Measurements from ENCODE around the gene CLDN10.
"Not testable (repeated sequence)": the region's sequence is repeated elsewhere in the genome, so short reads cannot be mapped to it uniquely, and the experiment has no call there.

Gene CLDN10

DNA sequence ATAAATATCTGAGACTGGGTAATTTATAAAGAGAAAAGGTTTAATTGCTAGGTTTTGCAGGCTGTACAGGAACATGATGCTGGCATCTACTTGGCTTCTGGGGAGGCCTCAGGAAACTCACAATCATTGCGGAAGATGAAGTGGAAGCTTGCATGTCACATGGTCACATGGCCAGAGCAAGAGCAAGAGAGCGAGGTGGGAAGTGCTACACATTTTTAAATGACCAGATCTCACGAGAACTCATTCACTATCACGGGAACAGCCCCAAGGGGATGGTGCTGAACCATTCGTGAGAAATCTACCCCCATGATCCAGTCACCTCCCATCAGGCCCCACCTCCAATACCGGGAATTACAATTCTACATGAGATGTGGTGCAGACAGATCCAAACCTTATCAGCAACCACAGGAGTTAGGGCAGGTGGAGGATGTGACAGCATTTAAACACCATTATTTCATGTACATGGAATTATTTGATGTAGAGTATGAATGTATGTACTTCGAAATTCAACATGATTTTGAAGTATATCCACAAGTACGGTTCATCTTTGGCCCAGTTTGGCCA, 10.5 kb upstream of the CLDN10 start:
- DNase-seq = no peak

DNA sequence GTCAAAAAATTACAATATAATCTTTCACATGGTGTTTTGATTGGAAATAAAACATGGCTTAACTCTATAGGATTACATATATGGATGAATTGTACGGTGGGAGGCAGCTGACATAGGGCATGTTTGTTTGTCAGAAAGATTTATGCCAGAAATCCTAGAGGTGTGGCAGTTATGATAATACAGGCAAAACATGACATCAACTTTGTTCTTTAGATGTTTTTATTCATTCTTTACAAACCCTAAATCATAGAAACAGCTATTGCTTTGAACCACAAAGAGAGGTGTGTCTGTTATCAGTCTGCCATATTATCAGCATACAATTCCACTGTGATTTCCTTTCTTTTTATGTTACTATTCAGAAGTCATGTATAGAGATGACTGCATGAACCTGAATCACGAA, 8.2 kb upstream of the CLDN10 start:
- no peak for DNase-seq

DNA sequence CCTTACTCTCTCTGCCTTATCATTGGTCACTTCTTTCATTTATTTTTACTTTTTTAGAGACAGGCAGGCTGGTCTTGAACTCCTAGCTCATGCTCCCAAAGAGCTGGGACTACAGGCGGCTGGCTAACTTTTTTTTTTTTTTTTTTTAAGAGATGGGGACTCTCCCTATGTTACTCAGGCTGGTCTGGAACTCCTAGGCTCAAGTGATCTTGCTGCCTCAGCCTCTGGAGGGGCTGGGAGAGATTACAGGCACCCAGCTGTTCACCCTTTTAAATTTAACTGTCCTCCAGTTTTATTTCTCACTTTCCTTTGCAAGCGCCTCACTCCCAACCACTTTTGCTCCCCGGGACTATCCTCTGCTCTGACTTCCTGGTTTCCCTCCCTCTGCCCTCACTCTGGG, 5.6 kb upstream of the CLDN10 start:
- no peak for DNase-seq

DNA sequence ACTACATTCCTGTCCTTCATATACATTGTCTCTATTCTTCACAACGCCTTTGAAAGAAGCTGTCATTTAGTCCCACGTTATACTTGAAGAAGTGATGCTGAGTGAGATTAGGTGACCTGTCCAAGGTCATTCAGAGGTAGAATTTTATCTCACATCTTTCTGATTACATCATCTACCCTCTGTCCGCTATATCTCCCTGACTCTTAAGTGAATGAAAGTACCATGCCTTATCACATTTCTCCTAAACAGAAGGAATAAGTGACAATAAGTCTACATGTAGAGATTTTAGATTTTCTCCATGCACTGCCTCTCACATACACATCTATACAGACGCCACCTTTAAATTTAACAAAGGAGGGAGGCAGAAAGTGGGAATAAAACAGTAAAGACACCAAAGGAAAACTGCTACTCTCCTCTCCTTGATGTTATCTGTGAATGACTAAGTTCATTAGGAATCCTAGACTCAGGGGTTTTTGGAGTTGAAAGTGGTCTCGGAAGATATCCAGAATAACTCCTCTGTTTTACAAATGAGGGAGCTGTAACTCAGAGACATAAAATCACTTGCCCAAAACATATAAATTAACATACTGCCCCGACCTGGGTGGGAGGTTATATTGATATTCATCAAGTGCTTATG, 4.9 kb upstream of the CLDN10 start:
- DNase-seq = no peak

DNA sequence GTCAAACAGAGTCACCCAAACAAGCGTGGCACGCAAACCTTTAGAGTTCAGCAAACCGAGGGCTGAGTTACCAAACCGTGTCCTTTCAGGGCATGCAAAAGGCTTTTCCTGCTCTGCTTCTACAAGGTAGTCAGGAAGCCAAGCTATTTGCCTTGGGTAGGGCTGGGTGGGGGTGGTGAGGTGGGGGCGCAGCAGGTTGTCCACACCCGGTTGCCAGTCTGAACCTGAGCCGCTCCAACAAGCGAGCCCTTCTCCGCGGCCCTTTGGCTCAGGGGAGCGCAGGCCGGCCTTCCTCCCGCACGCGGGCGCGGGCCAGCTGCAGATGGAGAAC, 347 bp upstream of the CLDN10 start:
- DNase-seq = no peak

DNA sequence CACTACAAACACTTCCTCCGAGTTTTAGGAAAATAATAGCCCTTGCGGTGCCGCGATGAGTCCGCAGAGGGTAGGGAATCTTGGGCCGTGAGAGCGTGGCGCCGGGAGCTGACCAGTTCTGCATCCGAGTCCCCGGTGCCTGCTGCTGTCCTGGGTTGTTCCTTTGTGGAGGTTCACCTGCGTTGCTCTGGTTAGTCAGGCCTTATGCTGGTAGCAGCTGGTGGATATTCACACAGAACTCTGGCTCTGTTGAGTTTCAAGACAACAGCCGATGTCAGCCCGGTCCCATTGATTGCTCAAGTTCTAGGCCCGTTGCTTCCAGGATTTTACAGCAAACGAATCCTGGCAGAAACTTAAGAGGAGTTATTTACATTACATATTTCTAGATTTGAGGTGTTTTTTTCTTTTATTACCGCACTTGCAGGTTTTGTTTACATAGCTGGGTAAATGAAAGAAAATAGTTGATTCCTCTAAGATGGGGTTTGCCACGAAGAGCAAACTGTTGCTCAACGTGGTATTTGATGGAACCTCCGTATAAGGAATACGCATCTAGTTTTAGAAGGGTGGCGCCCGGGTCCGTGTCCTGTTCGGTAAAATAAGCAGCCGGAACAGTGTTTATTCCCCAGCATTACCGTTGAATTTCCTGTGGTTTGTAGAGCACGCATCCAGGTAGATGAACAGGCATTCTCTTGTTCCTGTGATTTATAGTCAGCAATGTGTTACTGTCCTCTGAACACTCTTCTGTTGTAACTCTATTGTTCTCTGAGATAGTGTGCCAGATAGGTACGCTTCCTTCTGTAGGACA, 1.3 kb downstream of the CLDN10 start:
- DNase-seq = no peak

DNA sequence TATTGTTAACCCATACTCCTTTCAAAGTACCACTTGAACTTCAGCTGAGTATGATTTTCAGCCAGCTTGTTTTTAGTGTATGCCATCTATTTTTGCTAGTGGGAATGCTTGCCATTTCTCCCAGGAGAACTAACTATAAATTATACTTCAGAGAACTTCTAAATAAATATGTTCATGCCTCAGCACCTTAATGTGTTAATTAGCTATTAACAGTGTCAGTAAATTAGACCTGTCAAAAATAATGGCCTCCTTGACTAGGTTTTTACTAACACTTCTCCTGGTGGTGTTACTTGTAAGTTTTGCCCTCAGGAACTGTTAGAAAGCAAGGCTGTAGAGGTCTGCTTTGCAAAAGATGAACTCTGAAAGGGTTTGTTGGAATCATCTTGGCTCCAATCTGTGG, 4.5 kb downstream of the CLDN10 start:
- DNase-seq = no peak

DNA sequence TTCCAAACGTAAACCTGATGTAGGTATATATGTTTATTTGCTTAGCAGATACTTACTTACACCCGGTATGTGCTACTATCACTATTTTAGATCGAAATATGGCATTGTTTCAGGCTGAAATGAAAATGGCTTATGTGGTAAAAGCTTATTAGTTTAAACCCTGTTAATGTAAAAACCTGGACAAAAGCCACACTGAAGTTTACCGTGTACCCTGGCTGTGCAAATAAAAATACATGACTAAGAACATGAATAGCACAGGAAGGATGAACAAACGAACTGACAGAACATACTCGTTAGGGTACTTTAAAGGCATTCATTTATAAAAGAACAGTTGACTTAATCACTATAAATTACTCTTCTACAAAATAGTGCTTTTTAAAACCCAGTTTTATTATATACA, 6.6 kb downstream of the CLDN10 start:
- no peak for DNase-seq

DNA sequence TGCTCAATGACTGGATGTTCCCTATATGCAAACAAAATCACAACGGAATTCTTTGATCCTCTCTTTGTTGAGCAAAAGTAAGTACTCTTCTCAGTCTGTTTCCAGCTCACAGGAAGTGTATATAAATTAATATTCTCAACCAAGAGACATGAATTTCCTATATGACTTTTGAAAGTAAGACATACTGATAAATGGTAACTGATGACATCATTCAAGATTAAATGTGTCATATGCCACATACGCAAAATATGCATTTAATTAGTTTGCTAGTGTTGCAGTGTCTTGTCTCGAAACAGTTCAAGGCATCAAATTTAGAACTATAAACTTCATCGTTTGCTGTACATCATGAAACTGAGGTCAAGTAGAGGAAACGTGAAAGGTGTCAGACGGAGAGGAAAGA, 7.9 kb downstream of the CLDN10 start:
- no peak for DNase-seq

DNA sequence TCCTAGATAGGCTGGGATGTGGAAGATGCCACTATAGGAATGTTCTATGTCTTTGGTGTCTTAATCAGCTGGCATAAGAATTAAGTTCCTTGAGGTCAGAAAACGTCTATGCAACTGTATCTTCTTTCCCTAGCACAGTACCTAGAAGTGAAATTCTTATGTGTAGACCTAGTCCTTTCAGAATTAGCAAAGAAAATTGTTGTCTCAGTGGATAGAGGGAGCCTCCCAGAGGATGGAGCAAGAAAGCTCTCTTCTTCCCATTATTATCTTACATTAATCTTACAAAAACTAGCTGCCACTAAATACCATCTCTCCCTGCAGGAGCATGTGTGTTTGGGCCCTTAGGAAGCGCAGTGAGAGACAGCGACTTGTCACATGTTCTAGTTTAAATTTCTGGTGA, 11.6 kb downstream of the CLDN10 start:
- no peak for DNase-seq

DNA sequence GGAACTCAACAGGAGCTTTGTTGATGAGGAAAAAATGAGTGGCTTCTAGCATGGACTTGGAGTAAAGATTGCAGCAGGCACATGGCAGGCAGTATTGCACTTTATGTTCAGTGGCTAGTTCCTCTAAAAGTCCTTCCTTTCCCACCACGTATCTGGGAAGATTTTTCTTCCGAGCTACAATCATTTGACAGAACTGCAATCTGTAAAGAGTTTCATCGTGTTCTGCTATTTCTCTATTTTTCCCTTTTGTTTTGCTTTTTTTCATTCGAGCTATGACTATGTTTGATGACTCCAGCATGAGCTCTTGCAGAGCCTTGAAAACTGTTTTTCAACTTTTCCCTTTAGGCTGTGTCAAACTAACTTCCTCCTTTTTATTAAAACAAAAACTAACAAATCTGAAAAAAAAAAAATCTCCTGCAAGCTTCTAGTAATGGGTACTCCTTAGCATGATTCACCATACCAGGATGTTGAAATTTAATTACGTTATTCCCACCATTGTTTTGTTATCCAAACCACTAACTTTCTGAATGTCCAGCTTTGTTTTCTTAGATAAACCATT, 12.3 kb downstream of the CLDN10 start:
- DNase-seq = no peak

DNA sequence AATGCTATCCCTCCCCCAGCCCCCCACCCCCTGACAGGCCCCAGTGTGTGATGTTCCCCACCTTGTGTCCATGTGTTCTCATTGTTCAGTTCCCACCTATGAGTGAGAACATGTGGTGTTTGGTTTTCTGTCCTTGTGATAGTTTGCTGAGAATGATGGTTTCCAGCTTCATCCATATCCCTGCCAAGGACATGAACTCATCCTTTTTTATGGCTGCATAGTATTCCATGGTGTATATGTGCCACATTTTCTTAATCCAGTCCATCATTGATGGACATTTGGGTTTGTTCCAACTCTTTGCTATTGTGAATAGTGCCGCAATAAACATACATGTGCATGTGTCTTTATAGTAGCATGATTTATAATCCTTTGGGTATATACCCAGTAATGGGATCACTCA, 13.2 kb downstream of the CLDN10 start:
- not testable (repeated sequence) for DNase-seq

DNA sequence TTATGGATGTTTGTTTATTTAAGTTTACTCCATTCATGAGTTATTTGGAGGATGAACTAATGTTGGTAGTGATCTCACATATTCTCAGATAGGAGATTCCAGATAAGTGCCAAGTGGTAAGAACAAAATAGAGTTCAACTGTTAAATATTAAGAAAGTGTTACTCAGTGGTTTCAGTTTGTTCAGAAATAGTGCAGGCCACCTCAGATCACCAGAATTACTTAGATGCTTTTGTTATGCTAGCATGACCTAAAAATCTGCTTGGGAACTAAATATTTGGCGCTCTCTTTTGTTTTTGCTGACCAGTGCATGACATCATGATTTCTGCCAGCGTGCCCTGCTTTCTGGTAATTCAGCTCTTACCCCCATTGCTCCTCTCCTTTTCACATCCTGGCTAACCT, 15.6 kb downstream of the CLDN10 start:
- no peak for DNase-seq

DNA sequence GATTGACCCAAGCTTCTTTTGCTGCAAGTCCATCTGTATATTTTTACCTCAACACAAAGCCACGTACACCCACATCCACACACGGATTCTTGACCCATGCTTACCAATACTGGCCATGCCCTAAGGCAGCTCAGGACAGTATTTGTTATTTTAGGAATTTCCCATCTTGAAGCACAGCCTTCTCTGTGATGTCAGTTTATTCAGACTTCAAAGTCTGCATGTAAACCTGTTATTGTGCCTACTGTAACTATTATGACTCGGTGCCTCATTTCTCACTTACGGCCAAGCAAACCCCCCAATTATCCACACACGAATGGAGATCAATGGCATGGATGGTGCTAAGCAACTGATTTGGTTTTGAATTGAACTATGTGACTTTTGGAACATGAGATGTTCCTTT, 17.5 kb downstream of the CLDN10 start:
- no peak for DNase-seq

DNA sequence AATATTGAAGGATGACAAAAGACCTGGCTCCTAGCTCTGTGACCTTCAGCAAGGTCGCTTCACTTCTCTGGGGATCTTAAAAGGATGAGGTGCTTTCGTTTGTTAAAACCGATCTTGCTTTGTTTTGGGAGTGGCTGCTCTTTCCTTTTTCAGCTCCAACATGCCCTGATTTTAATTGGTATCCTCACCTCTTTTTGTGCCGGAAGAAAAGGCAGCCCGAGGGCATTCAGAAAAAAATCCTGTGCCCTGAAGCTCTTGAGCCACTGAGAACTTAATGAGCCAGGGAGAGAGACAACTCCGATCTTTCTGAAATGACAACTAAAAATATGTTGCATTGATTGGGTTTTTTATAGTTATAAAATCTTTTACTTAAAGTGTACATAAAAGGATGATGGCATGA, 19.4 kb downstream of the CLDN10 start:
- DNase-seq = no peak

DNA sequence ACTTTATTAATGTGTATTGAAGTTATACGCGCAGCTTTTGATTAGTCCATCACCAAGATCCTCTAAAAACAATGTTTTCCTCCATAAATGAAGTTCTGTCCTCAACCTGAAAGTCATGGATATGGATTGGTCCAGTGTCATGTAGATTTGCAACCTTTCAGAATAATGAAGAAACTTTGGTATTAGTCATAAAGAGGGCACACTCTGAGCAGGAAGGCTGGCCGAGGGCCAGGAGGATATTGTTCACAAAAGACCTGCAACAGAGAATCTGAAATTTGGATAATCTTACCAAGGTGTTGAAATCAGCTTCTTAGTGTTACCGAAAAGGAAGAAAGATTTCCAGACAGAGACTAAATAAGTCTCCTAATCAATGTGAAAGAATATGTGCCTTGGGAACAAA, 20.7 kb downstream of the CLDN10 start:
- no peak for DNase-seq

DNA sequence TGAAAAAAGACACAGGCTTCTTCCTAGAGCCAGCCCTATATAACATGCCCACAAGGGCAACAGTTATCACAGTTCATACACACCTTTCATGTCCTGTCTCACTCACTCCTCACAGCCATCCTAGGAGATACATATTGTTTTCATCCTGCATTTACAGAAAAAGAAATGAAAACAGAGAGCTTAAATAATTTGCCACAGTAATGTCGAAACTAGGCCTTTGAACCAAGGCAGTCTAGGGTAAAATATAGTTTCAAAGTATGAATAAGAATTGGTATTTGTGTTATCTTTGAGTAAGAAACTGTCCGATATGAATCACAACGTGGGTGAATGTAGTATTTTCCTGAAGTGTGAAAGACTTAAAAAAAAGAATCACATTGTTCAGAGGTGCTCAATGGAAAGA, 26.8 kb downstream of the CLDN10 start:
- no peak for DNase-seq

DNA sequence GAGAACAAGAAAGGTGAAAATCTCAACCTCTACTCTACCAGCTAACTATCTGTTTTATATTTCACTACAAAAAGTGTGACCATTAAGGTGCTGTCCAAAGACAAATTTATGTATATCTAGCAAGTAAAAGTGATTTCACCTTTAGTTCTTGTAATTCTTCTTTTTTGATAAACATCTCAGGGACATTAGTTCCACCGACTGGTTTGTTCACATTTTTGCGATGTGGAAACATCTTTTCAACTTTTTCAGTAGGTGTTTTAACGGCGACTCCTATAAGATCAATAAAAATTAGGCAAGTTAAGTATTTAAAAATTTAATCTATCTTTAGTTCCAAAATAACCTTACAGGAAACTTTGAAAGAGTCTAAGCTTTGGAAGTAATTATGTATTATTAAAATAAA, 33.3 kb downstream of the CLDN10 start:
- no peak for DNase-seq

DNA sequence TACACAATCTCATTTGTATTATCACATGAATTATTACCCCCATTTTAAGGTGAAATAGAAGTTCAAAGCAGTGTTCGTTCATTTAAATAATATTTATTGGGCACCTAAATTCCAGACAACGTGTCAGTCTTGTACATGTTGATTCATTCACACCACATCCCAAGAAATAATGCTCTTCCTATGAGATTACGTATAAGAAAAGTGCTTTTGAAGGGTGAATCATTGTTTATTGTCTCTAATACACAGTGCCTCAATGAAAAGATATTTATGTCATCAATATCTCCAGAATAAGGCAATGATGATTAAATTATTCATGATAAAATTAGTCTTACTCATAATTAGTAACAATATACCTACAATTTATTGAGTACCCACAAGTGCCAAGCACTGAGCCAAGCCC, 35.6 kb downstream of the CLDN10 start:
- no peak for DNase-seq

DNA sequence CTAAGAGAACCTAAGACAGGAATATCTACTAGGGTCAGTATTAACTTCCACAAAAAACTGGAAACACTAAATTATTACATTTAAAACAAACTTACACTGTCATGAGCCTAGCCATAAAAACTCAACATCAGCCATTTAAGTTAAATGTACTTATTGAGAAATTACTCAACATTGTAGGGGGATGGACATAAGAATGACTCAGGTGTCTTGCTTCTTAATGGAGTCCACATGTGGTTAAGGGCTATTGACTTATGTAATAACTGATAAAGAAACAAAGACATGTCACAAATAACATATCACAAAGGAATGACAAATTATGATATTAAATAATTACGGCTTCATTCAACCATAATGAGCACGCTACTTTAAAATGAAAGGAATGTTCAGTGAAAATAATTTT, 36.2 kb downstream of the CLDN10 start:
- DNase-seq = no peak

DNA sequence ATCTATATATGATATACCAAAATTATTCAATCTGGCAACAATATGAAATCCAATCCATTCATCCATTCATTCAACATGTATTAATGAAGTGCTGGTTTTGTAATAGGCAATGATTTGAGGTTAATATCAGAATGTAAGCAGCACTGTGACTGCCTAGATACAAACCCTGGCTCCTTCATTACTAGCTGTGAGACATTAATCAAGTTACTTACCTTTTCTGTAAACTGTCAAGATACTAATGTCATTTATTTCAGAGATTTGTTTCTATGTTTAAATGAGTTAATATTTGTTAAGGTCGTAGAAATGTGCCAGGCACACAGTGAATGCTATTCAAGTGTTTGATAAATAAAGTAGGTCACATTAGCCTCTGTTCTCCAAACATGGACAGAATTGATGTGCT, 40.9 kb downstream of the CLDN10 start:
- no peak for DNase-seq

DNA sequence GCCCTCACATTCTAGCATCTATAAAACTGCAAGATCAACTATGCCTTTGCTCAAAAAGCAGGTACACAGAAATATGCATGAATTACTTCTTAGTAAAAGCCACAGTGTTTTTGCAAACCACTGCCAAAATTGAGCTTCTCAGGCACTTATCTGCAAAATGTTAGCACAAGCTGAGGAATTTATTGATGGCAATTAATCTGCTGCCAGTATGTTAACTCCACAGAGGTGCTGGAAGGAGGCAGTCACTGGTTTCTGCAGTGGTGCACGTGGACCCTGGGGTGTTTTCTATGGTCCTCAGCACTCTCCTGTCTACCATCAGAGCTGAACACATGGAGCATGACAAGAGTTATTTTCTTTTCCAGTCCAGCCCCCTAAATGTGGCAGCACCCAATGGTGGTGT, 44.2 kb downstream of the CLDN10 start:
- no peak for DNase-seq

DNA sequence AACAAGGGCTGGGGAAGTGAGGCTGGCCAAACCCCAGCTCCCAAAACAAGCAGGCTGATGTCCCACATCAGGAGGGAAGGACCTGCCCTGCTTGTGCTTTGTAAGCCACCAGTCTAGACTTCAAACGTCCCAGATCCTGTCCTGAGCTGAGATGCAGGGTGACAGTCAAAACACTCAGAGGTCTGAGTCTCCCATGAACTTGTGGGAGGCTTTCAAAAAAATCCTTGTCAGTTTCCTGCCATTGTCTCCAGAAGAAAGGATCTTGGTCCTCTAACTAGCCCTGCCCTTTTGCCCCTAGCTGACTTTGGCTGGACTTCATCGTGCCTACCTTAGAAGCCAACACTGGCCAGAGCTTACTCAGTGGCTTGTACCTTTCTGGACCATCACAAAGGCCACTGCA, 48.7 kb downstream of the CLDN10 start:
- no peak for DNase-seq

DNA sequence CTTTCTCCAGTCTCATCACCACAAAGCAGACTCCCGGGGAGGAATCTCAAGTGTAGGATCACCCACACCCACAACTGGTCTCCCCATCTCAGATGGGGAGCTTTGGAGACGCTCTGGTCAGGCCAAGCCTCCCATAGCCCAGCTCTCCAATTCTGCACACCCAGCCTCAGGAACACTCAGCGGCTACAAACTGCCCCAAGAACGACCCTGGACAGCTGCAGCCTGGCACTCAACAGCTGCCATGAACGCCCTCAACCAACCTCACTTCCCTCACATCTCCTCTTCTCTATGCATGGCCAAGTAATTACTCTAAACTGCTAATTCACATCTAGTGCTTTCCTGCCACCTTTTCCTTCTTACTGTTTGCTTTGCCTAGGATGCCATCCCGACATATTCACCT, 49.4 kb downstream of the CLDN10 start:
- DNase-seq = no peak

Measured in DMS 273 treated with DMSO at 0.1 percent for 48 hours (cell line).